ELF-1 (cell line): ENCODE results near the gene DNAH9.

Source experiments
- DNase-seq: peaks from one replicate; pipeline ENCODE4 v3.0.0-alpha.2; 2016; ENCODE audit warnings: low read depth, low spot score

DNAH9 gene

GRCh38 chr17:11598274-11599221 is at the start of gene DNAH9:
DNAH9 (plus strand) TSS chr17:11598470; CDS start chr17:11598499, 29 bp downstream.
- peak; percentile 95 for DNase-seq

- no peak for DNase-seq
Measured at GRCh38 chr17:11550431-11550830, 47.8 kb upstream of the DNAH9 start.

GRCh38 chr17:11551442-11551841 is 46.8 kb upstream of the DNAH9 start:
- DNase-seq = no peak

- no peak for DNase-seq
Measured at GRCh38 chr17:11553135-11553534, 45.1 kb upstream of the DNAH9 start.

- DNase-seq = no peak
Measured at GRCh38 chr17:11554042-11554441, 44.2 kb upstream of the DNAH9 start.

GRCh38 chr17:11554542-11554941 is 43.7 kb upstream of the DNAH9 start:
- no peak for DNase-seq

- no peak for DNase-seq
Measured at GRCh38 chr17:11555530-11555929, 42.7 kb upstream of the DNAH9 start.

- DNase-seq = no peak
Measured at GRCh38 chr17:11557727-11558452, 40.4 kb upstream of the DNAH9 start.

- no peak for DNase-seq
Measured at GRCh38 chr17:11558681-11559234, 39.5 kb upstream of the DNAH9 start.

GRCh38 chr17:11559601-11560000 is 38.7 kb upstream of the DNAH9 start:
- no peak for DNase-seq

- DNase-seq = no peak
Measured at GRCh38 chr17:11561281-11561680, 37.0 kb upstream of the DNAH9 start.

- no peak for DNase-seq
Measured at GRCh38 chr17:11561702-11562101, 36.6 kb upstream of the DNAH9 start.

GRCh38 chr17:11564589-11565380 is 33.5 kb upstream of the DNAH9 start:
- DNase-seq = no peak

GRCh38 chr17:11565591-11565990 is 32.7 kb upstream of the DNAH9 start:
- DNase-seq = no peak

GRCh38 chr17:11578998-11579397 is 19.3 kb upstream of the DNAH9 start:
- DNase-seq = no peak

GRCh38 chr17:11580677-11581076 is 17.6 kb upstream of the DNAH9 start:
- DNase-seq = no peak

GRCh38 chr17:11582217-11582616 is 16.1 kb upstream of the DNAH9 start:
- DNase-seq = no peak

- DNase-seq = no peak
Measured at GRCh38 chr17:11583306-11583992, 14.8 kb upstream of the DNAH9 start.

GRCh38 chr17:11589716-11590115 is 8.6 kb upstream of the DNAH9 start:
- no peak for DNase-seq

GRCh38 chr17:11601661-11602060 is 3.4 kb downstream of the DNAH9 start:
- no peak for DNase-seq

GRCh38 chr17:11608396-11608795 is 10.1 kb downstream of the DNAH9 start:
- DNase-seq = no peak
